Uterus (tissue), 2 donors: ENCODE results near the gene MATK.

Source experiments
- POLR2A ChIP-seq, 2 donors: fragments of 450-650 bp; IDR thresholded peaks; one replicate each; pipeline ENCODE4 v1.6.1; 2016; ENCODE audit warnings: antibody characterized with exemption in 2 of 2, mild to moderate bottlenecking in 1 of 2, moderate library complexity in 1 of 2
- TF ChIP-seq, protein P1 (sequence below), 4 experiments: fragments of 200-600 bp in 2 of 4; fragments of 450-650 bp in 2 of 4; sonication (generic) in 2 of 4; IDR thresholded peaks; one replicate each; pipeline ENCODE4 v1.5.1; 2016 to 2019; ENCODE audit warnings: antibody characterized with exemption in 4 of 4, mild to moderate bottlenecking in 2 of 4, moderate library complexity in 1 of 4

- TF ChIP-seq, protein P1, sequence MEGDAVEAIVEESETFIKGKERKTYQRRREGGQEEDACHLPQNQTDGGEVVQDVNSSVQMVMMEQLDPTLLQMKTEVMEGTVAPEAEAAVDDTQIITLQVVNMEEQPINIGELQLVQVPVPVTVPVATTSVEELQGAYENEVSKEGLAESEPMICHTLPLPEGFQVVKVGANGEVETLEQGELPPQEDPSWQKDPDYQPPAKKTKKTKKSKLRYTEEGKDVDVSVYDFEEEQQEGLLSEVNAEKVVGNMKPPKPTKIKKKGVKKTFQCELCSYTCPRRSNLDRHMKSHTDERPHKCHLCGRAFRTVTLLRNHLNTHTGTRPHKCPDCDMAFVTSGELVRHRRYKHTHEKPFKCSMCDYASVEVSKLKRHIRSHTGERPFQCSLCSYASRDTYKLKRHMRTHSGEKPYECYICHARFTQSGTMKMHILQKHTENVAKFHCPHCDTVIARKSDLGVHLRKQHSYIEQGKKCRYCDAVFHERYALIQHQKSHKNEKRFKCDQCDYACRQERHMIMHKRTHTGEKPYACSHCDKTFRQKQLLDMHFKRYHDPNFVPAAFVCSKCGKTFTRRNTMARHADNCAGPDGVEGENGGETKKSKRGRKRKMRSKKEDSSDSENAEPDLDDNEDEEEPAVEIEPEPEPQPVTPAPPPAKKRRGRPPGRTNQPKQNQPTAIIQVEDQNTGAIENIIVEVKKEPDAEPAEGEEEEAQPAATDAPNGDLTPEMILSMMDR (IDR thresholded peaks at IDR 0.05): no peak
- TF ChIP-seq POLR2A (IDR thresholded peaks at IDR 0.05): no peak
Observed at GRCh38 chr19:3830621-3831589, 44.7 kb upstream of the MATK start.
